ACHN (cell line): ENCODE measurements around the gene TNNC1.

Source experiments
- DNase-seq: peaks from one replicate; pipeline ENCODE4 v3.0.0-alpha.2; 2015
- in situ Hi-C: cut with HindIII; loops from 2 replicates; pipeline ENCODE4 v1.10.0; 2017; ENCODE audit warnings: low sequenced_read_pairs, low pct_ligation_motif_present, low pct_unique_long_range_greater_than_20kb

The TNNC1 gene

DNA sequence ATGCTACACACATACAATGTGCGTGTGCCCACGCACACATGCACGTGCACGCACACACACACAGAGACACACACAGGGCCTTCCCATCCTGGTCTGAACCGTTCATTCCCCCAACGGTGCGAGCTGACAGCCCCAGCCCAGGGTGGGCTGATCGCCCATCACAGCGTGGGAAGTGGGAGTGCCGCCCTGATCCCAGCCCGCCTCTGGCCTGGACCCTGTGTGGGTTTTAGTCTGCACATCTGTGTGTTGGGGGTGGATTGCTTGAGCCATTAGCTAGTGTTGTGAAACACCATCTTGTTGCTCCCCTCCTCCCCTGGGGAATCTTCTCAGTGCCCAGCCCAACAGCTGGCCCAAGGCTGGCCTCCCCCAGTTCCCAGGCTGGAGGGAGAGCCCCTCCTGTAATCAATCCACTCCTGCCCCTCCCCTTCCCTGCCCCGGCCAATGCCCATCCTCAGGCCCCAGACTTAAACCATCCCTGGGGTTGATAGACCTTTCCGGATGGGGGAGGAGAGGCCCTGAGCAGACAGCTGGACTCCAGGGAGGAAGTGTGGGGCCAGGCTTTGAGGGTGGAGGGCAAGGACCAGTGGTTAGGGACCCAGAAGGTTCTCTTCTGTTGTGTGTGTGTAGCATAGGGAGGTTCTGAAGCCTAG is 17.2 kb downstream of the TNNC1 start:
- no peak for DNase-seq
- in situ Hi-C loops = no loop called here

- DNase-seq = no peak
- in situ Hi-C loops = no loop called here
These were observed 18.4 kb downstream of the TNNC1 start for GRCh38 chr3:52435246-52436101.

GRCh38 chr3:52434491-52435115 is 19.2 kb downstream of the TNNC1 start:
- in situ Hi-C loops = no loop called here
- DNase-seq = no peak

DNA sequence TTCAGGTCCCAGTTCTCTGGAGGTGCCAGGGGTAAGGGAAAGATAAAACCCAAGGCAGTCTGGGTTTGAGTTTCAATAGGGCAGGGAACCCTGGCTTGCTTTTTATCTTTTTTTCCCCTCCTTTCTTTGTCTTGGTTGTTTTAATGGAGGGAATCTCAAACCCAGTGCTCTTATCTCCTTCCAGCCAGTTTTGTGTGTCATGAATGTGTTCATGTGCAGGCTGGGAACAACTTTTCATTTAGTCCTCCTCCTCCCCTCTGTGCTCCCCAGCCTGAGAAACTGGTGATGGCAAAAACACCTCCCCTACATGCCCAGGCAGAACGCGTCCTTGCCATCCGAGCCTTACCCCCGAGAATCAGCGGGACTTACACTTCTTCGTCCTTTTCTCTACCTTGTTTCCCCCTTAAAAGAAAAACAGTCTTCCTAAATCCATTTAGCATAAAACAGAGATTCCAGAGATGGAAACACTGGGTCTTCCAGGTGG is 19.8 kb downstream of the TNNC1 start:
- no peak for DNase-seq
- in situ Hi-C loops = no loop called here

DNA sequence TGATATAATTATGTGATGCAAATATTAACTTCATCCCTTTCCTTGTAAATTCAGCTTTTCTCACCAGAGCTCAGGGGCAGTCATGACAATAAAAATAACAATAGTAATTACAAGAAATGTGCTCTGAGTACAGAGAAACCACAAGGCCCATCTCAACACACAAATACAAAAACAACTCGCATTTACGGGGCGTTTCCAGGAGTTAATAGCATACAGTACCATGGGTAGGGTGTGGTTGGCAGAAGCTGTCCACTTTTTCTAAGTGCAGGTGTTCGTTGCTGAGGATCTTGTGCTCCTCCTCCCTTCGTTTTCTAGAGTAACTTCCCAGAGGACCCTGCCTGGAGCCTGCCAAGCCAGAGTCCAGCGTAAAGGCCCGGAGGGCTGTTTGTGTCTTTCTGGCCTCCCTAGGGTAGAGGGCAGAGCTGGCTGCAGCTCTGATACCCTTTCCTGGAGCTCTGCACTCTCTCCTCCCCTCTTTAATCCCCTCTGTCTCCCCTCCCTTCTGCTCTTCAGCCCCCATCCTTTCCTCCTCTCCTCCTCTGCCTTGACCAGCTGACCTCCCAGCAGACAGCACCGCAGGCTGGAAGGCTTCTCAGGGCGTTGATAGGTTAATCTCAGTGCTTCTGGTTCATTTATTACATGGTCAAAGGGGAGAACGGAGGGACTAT is 20.4 kb downstream of the TNNC1 start:
- in situ Hi-C loops = no loop called here
- DNase-seq = no peak

DNA sequence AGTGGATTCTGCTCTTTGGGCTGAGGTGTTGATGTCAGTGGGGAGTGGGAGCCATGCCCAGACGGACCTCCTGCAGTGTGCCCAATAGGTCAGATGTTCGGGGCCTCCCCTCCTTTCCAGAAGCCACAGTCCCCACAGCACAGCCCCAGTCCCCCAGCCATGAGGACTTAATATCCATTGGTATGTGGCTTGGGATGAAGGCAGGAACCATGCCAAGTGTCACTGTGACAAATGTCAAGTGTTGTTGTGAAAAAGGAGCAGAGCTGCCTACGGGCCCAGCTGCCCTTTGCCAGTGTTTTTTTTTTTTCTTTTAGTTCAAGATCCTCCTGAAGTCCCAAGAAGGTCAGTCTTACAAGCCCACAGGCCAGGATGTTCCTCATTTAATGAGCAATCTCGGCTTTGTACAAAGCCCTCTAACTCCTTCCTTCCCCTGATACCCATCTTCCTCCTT is 21.1 kb downstream of the TNNC1 start:
- no peak for DNase-seq
- in situ Hi-C loops = no loop called here

- DNase-seq = no peak
- in situ Hi-C loops = no loop called here
These were observed 21.6 kb downstream of the TNNC1 start for GRCh38 chr3:52432225-52432624.

- DNase-seq = no peak
- in situ Hi-C loops = no loop called here
These were observed 22.2 kb downstream of the TNNC1 start for GRCh38 chr3:52431459-52432223.

GRCh38 chr3:52430416-52430810 is 23.4 kb downstream of the TNNC1 start:
- in situ Hi-C loops = no loop called here
- no peak for DNase-seq

GRCh38 chr3:52429779-52430415 is 23.9 kb downstream of the TNNC1 start:
- in situ Hi-C loops = no loop called here
- DNase-seq = no peak

- no peak for DNase-seq
- in situ Hi-C loops = no loop called here
These were observed 24.8 kb downstream of the TNNC1 start for GRCh38 chr3:52429031-52429430.

- peak; percentile 61 for DNase-seq
- in situ Hi-C loops = no loop called here
These were observed 25.5 kb downstream of the TNNC1 start for GRCh38 chr3:52428151-52429005.

GRCh38 chr3:52423173-52423572 is 30.7 kb downstream of the TNNC1 start:
- DNase-seq = no peak
- in situ Hi-C loops = no loop called here

GRCh38 chr3:52422669-52423068 is 31.2 kb downstream of the TNNC1 start:
- DNase-seq = no peak
- in situ Hi-C loops = no loop called here

GRCh38 chr3:52420388-52420787 is 33.5 kb downstream of the TNNC1 start:
- in situ Hi-C loops = no loop called here
- no peak for DNase-seq

GRCh38 chr3:52415800-52416199 is 38.0 kb downstream of the TNNC1 start:
- in situ Hi-C loops = no loop called here
- DNase-seq = no peak

- no peak for DNase-seq
- in situ Hi-C loops = no loop called here
These were observed 45.4 kb downstream of the TNNC1 start for GRCh38 chr3:52408466-52408865.
